Sigmoid colon (tissue), 4 donors: ENCODE measurements around the gene MRNIP.

Source experiments
- CTCF ChIP-seq, 4 experiments: fragments of 450-650 bp in 3 of 4; fragments of 200-600 bp in 1 of 4; IDR thresholded peaks; one replicate each; pipeline ENCODE4 v1.5.1; 2016 to 2019; ENCODE audit warnings: antibody characterized with exemption in 4 of 4, mild to moderate bottlenecking in 3 of 4, moderate library complexity in 2 of 4
- EP300 ChIP-seq, 4 donors: sonication (generic); formaldehyde crosslinking; IDR thresholded peaks; one replicate each; pipeline ENCODE4 v1.6.1; 2017; ENCODE audit warnings: antibody characterized with exemption in 4 of 4
- POLR2A ChIP-seq, 2 donors: fragments of 450-650 bp; IDR thresholded peaks; one replicate each; pipeline ENCODE4 v1.6.1; 2016; ENCODE audit warnings: antibody characterized with exemption in 2 of 2, mild to moderate bottlenecking in 2 of 2, moderate library complexity in 2 of 2
- POLR2AphosphoS5 ChIP-seq, 4 donors: sonication (generic); formaldehyde crosslinking; IDR thresholded peaks; one replicate each; pipeline ENCODE4 v1.6.1; 2017; ENCODE audit warnings: antibody characterized with exemption in 4 of 4

- no peak for TF ChIP-seq POLR2AphosphoS5 (IDR thresholded peaks at IDR 0.05)
- no peak for TF ChIP-seq CTCF (IDR thresholded peaks at IDR 0.05)
- TF ChIP-seq EP300 (IDR thresholded peaks at IDR 0.05), result no peak
- TF ChIP-seq POLR2A (IDR thresholded peaks at IDR 0.05), result no peak
Measured at GRCh38 chr5:179870403-179870903, 11.8 kb upstream of the MRNIP start.
